Measurements from ENCODE around the gene A2ML1.

DNA sequence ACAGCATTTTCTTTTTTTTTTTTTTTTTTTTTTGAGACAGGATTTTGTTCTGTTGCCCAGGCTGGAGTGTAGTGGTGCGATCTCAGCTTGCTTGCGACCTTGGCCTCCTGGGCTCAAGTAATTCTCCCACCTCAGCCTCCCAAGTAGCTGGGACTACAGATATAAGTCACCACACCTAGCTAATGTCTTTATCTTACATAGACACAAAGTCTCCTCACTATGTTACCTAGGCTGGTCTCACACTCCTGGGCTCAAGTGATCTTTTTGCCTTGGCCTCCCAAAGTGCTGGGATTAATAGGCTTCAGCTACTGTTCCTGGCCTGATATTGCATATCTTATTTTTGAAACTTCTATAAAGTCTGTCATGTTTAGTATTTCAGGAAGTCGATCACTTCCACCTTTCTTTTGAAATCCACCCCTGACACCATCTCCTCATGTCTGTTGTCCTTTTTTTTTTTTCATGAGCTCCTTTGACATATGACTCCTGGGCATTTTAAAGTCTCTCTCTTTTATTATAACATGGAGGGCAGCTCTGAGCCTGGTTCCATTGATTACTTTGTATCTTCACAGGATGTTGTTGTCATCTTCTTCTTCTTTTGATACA, 5.9 kb upstream of the A2ML1 start:
- no peak for TF ChIP-seq POLR2A (IDR thresholded peaks at IDR 0.05; ENCODE audit: low read depth)
- TF ChIP-seq, protein P1, sequence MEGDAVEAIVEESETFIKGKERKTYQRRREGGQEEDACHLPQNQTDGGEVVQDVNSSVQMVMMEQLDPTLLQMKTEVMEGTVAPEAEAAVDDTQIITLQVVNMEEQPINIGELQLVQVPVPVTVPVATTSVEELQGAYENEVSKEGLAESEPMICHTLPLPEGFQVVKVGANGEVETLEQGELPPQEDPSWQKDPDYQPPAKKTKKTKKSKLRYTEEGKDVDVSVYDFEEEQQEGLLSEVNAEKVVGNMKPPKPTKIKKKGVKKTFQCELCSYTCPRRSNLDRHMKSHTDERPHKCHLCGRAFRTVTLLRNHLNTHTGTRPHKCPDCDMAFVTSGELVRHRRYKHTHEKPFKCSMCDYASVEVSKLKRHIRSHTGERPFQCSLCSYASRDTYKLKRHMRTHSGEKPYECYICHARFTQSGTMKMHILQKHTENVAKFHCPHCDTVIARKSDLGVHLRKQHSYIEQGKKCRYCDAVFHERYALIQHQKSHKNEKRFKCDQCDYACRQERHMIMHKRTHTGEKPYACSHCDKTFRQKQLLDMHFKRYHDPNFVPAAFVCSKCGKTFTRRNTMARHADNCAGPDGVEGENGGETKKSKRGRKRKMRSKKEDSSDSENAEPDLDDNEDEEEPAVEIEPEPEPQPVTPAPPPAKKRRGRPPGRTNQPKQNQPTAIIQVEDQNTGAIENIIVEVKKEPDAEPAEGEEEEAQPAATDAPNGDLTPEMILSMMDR (IDR thresholded peaks at IDR 0.05), result no peak
- no peak for TF ChIP-seq EP300 (IDR thresholded peaks at IDR 0.05)
